ENCODE results near the gene GATC. TPM values are rescaled to one million over a fixed set of nuclear protein-coding genes. Genes with fewer than 3 reads are reported as not detected.

The GATC gene
- polyA plus RNA-seq, 1 donor (not counting 4 experiments of a cell fraction or from before 2014, with no cell fraction given): 22.4 TPM

GRCh38 chr12:120474616-120474960, 28.3 kb downstream of the GATC start:
- TF ChIP-seq EZH2 (IDR thresholded peaks at IDR 0.05; ENCODE audit: low read length) (no peak), CTCF (optimal IDR thresholded peaks at IDR 0.05 in 1 of 3, IDR thresholded peaks at IDR 0.05 in 1 of 3, conservative IDR thresholded peaks at IDR 0.05 in 1 of 3; ENCODE audit: extremely low read depth in 1 of 3, insufficient read depth in 2 of 3, low read length in 3 of 3) (no peak)
- Histone ChIP-seq H3K9me3 (ENCODE audit: control insufficient read depth, low read depth, low read length) (no peaks in the 10 kb centered on the region), H3K79me2 (ENCODE audit: control insufficient read depth, insufficient read depth, low read length) (peaks cover 21% of the 10 kb centered on the region), H3K4me3 (ENCODE audit: control insufficient read depth in 2 of 3, extremely low read depth in 1 of 3, insufficient read depth in 2 of 3, low read depth in 1 of 3, low read length in 3 of 3) (peak overlapping the region in 1 of 3 experiments; percentile 25), H3K4me1 (ENCODE audit: control insufficient read depth, extremely low read depth, insufficient read depth, low read length) (peaks cover 26% of the 10 kb centered on the region), H3K27me3 (ENCODE audit: control insufficient read depth, extremely low read depth, insufficient read depth, low read length) (no peaks in the 10 kb centered on the region), H4K20me1 (ENCODE audit: control insufficient read depth, extremely low read depth, insufficient read depth, low read length) (no peaks in the 10 kb centered on the region), H3K9me1 (ENCODE audit: control insufficient read depth, extremely low read depth, insufficient read depth, low read length) (no peaks in the 10 kb centered on the region), H3K36me3 (ENCODE audit: control insufficient read depth in 2 of 2, extremely low read depth in 1 of 2, insufficient read depth in 2 of 2, low read length in 2 of 2) (no peaks in the 10 kb centered on the region), H3K27ac (ENCODE audit: control insufficient read depth, insufficient read depth, low read length) (peak overlapping the region; percentile 47), H3K9ac (ENCODE audit: control insufficient read depth, extremely low read depth, insufficient read depth, low read length) (no peak overlapping the region), H2AFZ (ENCODE audit: control insufficient read depth, low read length) (no peak overlapping the region), H3K4me2 (ENCODE audit: control insufficient read depth, extremely low read depth, insufficient read depth, low read depth, low read length) (peak overlapping the region; percentile 60)
- DNase-seq (ENCODE audit: low read depth, low spot score) (peak; percentile 76), FAIRE-seq (peak; percentile 92)
- dilution Hi-C loops (cut with MboI; ENCODE audit: extremely low pct_ligation_motif_present, low sequenced_read_pairs): no loop called here

DNA sequence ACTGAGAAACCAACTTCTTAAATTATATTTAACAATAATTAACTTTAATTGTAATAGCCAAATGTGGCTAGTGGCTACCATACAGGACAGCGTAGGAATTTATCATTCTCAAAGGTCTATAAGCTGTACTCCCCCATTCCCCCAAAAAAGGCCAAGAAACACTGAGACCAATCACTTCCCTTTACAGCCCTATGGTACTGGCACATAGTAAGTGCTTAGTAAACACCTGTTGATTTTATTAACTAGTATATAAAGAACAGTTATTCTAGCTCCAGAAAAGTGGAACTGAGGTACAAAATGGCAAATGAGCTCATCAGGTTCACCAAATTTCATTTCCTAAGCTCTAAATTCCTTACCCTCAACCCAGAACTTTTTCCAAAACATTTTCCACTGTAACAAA, 29.4 kb downstream of the GATC start:
- Histone ChIP-seq H3K9me3 (ENCODE audit: control insufficient read depth, low read depth, low read length) (no peaks in the 10 kb centered on the region), H3K4me1 (ENCODE audit: control insufficient read depth, extremely low read depth, insufficient read depth, low read length) (peaks cover 21% of the 10 kb centered on the region), H4K20me1 (ENCODE audit: control insufficient read depth, extremely low read depth, insufficient read depth, low read length) (no peaks in the 10 kb centered on the region), H3K36me3 (ENCODE audit: control insufficient read depth in 2 of 2, extremely low read depth in 1 of 2, insufficient read depth in 2 of 2, low read length in 2 of 2) (no peaks in the 10 kb centered on the region), H3K4me3 (ENCODE audit: control insufficient read depth in 2 of 3, extremely low read depth in 1 of 3, insufficient read depth in 2 of 3, low read depth in 1 of 3, low read length in 3 of 3) (no peak overlapping the region), H3K9ac (ENCODE audit: control insufficient read depth, extremely low read depth, insufficient read depth, low read length) (no peak overlapping the region), H3K9me1 (ENCODE audit: control insufficient read depth, extremely low read depth, insufficient read depth, low read length) (no peaks in the 10 kb centered on the region), H3K79me2 (ENCODE audit: control insufficient read depth, insufficient read depth, low read length) (peaks cover 12% of the 10 kb centered on the region), H3K4me2 (ENCODE audit: control insufficient read depth, extremely low read depth, insufficient read depth, low read depth, low read length) (no peak overlapping the region), H3K27ac (ENCODE audit: control insufficient read depth, insufficient read depth, low read length) (no peak overlapping the region), H2AFZ (ENCODE audit: control insufficient read depth, low read length) (no peak overlapping the region), H3K27me3 (ENCODE audit: control insufficient read depth, extremely low read depth, insufficient read depth, low read length) (no peaks in the 10 kb centered on the region)
- dilution Hi-C loops (cut with MboI; ENCODE audit: extremely low pct_ligation_motif_present, low sequenced_read_pairs): no loop called here
- no peak for FAIRE-seq
- DNase-seq (ENCODE audit: low read depth, low spot score): no peak
- TF ChIP-seq EZH2 (IDR thresholded peaks at IDR 0.05; ENCODE audit: low read length) (no peak), CTCF (optimal IDR thresholded peaks at IDR 0.05 in 1 of 3, IDR thresholded peaks at IDR 0.05 in 1 of 3, conservative IDR thresholded peaks at IDR 0.05 in 1 of 3; ENCODE audit: extremely low read depth in 1 of 3, insufficient read depth in 2 of 3, low read length in 3 of 3) (no peak)

Data from keratinocyte (primary cell).